Tibial artery (tissue), 4 donors: ENCODE measurements around the gene FOXRED2.
A peak's percentile ranks its signal among the peaks of the same experiment; 100 is the strongest.

ENCODE experiments used
- DNase-seq, 2 donors: peaks; one replicate each; pipeline ENCODE4 v3.0.0-alpha.2; 2019
- H3K27ac ChIP-seq, 2 donors: fragments of 200-600 bp; sonication (generic) in 1 of 2; 1 replicate in 1 of 2; 2 replicates in 1 of 2; pipeline ENCODE4 v1.5.1; 2018 to 2019; ENCODE audit warnings: mild to moderate bottlenecking in 1 of 2
- H3K27me3 ChIP-seq, 2 donors: fragments of 200-600 bp; sonication (generic) in 1 of 2; one replicate each; pipeline versions ENCODE4 v1.5.1 to v1.6.0; 2016 to 2019
- H3K36me3 ChIP-seq, 3 donors: fragments of 200-600 bp; sonication (generic) in 2 of 3; one replicate each; pipeline ENCODE4 v1.5.1; 2016 to 2019; ENCODE audit warnings: mild to moderate bottlenecking in 2 of 3
- H3K4me1 ChIP-seq, 4 donors: fragments of 200-600 bp; sonication (generic) in 2 of 4; 1 replicate in 3 of 4; 2 replicates in 1 of 4; pipeline ENCODE4 v1.5.1; 2016 to 2019
- H3K4me3 ChIP-seq, 2 donors: fragments of 200-600 bp; sonication (generic) in 1 of 2; 1 replicate in 1 of 2; 2 replicates in 1 of 2; pipeline ENCODE4 v1.5.1; 2018 to 2019; ENCODE audit warnings: mild to moderate bottlenecking in 2 of 2
- H3K9me3 ChIP-seq, 3 donors: fragments of 200-600 bp; sonication (generic) in 1 of 3; one replicate each; pipeline ENCODE4 v1.5.1; 2016 to 2019
- intact Hi-C: fragments of 100-400 bp; cut with DNase I; formaldehyde crosslinking; loops from one replicate; pipeline ENCODE4 v1.15.0; 2023; ENCODE audit warnings: low total_unique reads
- TF ChIP-seq, protein P1 (sequence below), 2 experiments: fragments of 200-600 bp in 1 of 2; fragments of 450-650 bp in 1 of 2; IDR thresholded peaks; one replicate each; pipeline ENCODE4 v1.5.1; 2017 to 2019; ENCODE audit warnings: antibody characterized with exemption in 2 of 2, mild to moderate bottlenecking in 1 of 2, moderate library complexity in 1 of 2

FOXRED2 gene

DNA sequence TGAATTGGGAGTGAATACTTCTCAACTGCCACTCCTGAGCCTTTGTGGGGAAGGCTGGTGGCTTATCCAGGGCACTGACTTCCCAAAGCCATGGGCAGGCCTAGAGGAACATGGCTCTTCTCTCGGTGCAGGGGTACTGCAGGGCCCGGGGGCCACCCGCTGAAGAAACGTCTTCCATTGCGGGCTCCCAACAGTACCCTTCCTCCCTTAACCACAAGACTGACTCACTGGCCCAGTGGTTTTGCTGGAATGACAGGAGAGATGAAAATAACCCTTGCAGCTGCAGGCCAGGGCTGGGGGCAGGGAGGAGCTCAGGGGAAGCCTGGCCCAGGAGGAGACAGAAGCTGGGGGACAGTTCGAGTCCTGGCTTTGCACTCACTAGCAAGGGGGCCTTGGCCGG is 38.9 kb downstream of the FOXRED2 start:
- intact Hi-C loops: loop anchor here (5.0 kb wide), 1 partner anchor 101 kb away; no protein-coding TSS in a partner anchor
- Histone ChIP-seq H3K4me3 (no peak overlapping the region), H3K27me3 (no peaks in the 10 kb centered on the region), H3K27ac (peak overlapping the region; percentile 78 to 95), H3K9me3 (no peaks in the 10 kb centered on the region), H3K4me1 (peaks cover 0 to 100% (median 78%) of the 10 kb centered on the region in 4 donors), H3K36me3 (peaks cover 0 to 21% (median 0%) of the 10 kb centered on the region in 3 donors)
- peak in 1 of 2 donors; percentile 73 for DNase-seq
- TF ChIP-seq, protein P1, sequence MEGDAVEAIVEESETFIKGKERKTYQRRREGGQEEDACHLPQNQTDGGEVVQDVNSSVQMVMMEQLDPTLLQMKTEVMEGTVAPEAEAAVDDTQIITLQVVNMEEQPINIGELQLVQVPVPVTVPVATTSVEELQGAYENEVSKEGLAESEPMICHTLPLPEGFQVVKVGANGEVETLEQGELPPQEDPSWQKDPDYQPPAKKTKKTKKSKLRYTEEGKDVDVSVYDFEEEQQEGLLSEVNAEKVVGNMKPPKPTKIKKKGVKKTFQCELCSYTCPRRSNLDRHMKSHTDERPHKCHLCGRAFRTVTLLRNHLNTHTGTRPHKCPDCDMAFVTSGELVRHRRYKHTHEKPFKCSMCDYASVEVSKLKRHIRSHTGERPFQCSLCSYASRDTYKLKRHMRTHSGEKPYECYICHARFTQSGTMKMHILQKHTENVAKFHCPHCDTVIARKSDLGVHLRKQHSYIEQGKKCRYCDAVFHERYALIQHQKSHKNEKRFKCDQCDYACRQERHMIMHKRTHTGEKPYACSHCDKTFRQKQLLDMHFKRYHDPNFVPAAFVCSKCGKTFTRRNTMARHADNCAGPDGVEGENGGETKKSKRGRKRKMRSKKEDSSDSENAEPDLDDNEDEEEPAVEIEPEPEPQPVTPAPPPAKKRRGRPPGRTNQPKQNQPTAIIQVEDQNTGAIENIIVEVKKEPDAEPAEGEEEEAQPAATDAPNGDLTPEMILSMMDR (IDR thresholded peaks at IDR 0.05): no peak

DNA sequence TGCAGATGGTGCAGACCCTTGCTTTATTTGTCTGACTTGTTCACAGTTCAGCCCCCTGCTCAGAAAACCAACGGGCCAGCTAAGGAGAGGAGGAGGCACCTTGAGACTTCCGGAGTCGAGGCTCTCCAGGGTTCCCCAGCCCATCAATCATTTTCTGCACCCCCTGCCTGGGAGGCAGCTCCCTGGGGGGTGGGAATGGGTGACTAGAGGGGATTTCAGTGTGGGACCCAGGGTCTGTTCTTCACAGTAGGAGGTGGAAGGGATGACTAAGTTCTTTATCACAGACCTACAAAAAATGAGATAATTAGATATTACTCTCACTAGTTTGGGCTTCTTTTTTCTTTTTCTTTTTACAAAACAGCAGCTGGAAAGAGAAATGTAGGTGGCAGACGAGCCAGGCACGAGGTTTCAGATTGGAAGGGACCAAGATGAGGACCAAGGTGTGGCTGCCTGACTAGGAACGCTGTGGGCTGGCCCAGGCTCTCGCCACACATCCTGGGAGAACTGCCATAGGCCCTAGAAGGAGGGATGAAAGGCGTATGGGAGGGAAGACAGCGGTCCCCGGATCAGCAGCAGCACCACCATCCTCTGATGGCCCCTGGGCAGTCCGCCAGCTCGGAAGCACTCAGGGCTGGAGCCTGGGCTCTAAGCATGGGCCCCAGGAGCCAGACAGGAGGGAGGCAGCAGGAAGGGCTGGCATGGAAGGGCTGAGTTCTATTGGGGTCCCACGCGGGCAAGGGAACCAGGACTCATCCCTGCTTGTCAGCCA is 39.6 kb downstream of the FOXRED2 start:
- peaks cover 0 to 100% (median 84%) of the 10 kb centered on the region in 4 donors for H3K4me1 ChIP-seq
- H3K9me3 ChIP-seq: no peaks in the 10 kb centered on the region
- intact Hi-C loops: loop anchor here (5.0 kb wide), 1 partner anchor 100 kb away; no protein-coding TSS in a partner anchor

DNA sequence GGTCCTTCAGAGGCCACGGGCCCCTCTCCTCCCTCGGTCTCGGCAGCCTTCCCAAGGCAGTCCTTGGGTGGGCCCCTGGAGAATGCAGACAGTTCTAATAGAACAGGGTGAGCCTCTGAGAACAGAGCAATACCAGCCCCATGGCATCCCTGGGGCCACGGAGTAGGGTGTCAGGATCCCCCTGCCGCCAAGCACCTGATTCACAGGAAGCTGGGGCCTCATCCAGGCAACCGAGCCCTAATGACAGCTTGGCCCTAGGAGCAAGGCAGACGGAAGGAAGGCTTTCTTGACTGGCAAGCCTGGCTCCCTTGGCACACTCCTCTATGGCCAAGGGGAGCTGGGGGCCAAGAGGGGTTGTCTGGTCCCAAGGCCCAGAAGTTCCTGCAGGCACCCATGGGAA is 40.6 kb downstream of the FOXRED2 start:
- Histone ChIP-seq H3K27ac (peak overlapping the region; percentile 78 to 95), H3K36me3 (peaks cover 0 to 4% (median 0%) of the 10 kb centered on the region in 3 donors), H3K4me3 (no peak overlapping the region), H3K27me3 (no peaks in the 10 kb centered on the region), H3K4me1 (peaks cover 0 to 100% (median 93%) of the 10 kb centered on the region in 4 donors), H3K9me3 (no peaks in the 10 kb centered on the region)
- DNase-seq: no peak
- TF ChIP-seq, protein P1 (IDR thresholded peaks at IDR 0.05): no peak
- intact Hi-C loops: loop anchor here (5.0 kb wide), 1 partner anchor 99 kb away; no protein-coding TSS in a partner anchor

More for the DNA sequence above, 39.6 kb downstream of the FOXRED2 start:
- Histone ChIP-seq H3K27me3 (no peaks in the 10 kb centered on the region), H3K27ac (peak overlapping the region; percentile 78 to 95), H3K36me3 (peaks cover 0 to 14% (median 0%) of the 10 kb centered on the region in 3 donors), H3K4me3 (no peak overlapping the region)
- DNase-seq: peak in 1 of 2 donors; percentile 75
- TF ChIP-seq, protein P1 (IDR thresholded peaks at IDR 0.05): no peak

DNA sequence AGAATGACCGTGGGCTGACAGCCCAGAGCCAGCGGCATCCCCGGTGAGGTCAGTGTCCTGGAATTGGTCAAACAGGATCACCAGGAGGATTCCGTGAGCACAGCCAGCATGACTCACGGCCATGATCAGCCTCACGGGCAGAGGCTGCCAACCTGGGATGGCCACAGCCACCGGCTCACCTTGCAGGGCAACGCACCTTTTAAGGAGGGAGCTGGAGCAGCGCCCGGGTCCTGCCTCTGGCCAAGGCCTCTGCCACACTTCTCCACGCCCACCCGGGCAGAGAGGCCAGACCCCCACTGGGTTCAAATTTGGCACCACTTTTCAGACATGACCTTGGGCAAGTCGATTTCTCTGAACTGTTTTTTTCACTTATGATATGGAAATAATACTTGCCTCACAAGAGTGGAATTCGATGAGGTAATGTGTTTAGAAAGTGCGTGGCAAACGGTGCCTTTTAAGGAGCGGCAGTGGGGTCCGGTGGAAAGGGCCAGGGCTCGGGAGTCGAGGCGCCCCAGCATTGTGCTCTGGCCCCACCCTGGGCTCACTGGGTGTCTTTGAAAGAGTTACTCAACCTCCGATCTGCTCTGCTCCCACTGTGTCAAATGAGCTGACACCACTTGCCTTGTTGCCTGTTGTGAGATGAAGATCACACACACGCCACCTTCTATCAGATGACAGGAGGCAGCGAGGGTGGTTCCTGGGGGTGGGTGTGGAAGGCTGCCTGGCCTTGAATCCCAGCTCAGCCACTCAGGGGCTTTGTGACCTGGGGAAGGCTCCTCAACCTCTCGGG is 41.4 kb downstream of the FOXRED2 start:
- Histone ChIP-seq H3K4me1 (peaks cover 0 to 95% (median 90%) of the 10 kb centered on the region in 4 donors), H3K4me3 (no peak overlapping the region), H3K27me3 (no peaks in the 10 kb centered on the region), H3K36me3 (no peaks in the 10 kb centered on the region), H3K27ac (peak overlapping the region; percentile 78 to 95), H3K9me3 (no peaks in the 10 kb centered on the region)
- TF ChIP-seq, protein P1 (IDR thresholded peaks at IDR 0.05): no peak
- peak; percentile 76 to 91 for DNase-seq
- intact Hi-C loops: loop anchor here (5.0 kb wide), 1 partner anchor 98 kb away; no protein-coding TSS in a partner anchor

DNA sequence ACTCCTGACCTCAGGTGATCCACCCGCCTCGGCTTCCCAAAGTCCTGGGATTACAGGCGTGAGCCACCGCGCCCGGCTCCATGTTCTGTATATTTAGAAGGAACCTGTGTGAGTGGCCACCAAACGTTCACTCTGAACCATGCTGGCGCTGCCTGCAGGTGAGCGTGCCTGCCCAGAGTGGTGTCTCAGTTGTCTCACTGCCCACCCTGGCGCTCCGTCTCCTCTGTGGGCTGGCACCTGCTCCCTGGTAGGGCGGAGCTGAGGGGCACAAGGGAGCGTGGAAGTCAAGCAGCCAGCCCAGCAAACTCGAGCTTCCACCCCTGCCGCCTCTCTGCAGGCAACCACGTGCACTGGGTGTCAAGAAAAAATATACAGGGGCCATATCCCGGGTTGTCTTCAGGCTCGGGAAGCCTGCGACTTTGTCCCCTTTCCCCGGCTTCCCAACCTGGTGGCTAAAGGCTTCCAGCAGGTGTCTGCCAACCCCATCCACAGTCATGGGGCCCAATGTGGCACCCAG is 42.1 kb downstream of the FOXRED2 start:
- DNase-seq: no peak
- no peaks in the 10 kb centered on the region for H3K27me3 ChIP-seq
- intact Hi-C loops: loop anchor here (5.0 kb wide), 1 partner anchor 97 kb away; no protein-coding TSS in a partner anchor
- no peaks in the 10 kb centered on the region for H3K9me3 ChIP-seq
- H3K36me3 ChIP-seq: no peaks in the 10 kb centered on the region
- TF ChIP-seq, protein P1 (IDR thresholded peaks at IDR 0.05): no peak
- no peak overlapping the region for H3K4me3 ChIP-seq
- H3K4me1 ChIP-seq: peaks cover 0 to 89% (median 83%) of the 10 kb centered on the region in 4 donors
- peak overlapping the region; percentile 78 to 95 for H3K27ac ChIP-seq
